Adrenal gland (tissue), 12 donors: ENCODE data around the gene POLR2J2. TPM values are rescaled to one million over a fixed set of nuclear protein-coding genes. Genes with fewer than 3 reads are reported as not detected.
"Not testable (repeated sequence)": the region's sequence is repeated elsewhere in the genome, so short reads cannot be mapped to it uniquely, and the experiment has no call there.

Source experiments
- DNase-seq, 7 donors: peaks; one replicate each; pipeline ENCODE4 v3.0.0-alpha.2; 2019 to 2020
- H3K27ac ChIP-seq, 5 donors: fragments of 200-600 bp; sonication (generic) in 4 of 5; 1 replicate in 3 of 5; 2 replicates in 2 of 5; pipeline versions ENCODE4 v1.5.1 to v1.8.0; 2016 to 2020; ENCODE audit warnings: mild to moderate bottlenecking in 1 of 5
- H3K27me3 ChIP-seq: fragments of 200-600 bp; 2 replicates; pipeline ENCODE4 v1.8.0; 2021
- H3K36me3 ChIP-seq, 2 donors: fragments of 200-600 bp; replicated peaks in 1 of 2; 1 replicate in 1 of 2; 2 replicates in 1 of 2; pipeline versions ENCODE4 v1.5.1 to v1.8.0; 2018 to 2022
- H3K4me1 ChIP-seq, 2 donors: fragments of 200-600 bp; replicated peaks in 1 of 2; 1 replicate in 1 of 2; 2 replicates in 1 of 2; pipeline versions ENCODE4 v1.5.1 to v1.8.0; 2018 to 2021
- H3K4me3 ChIP-seq, 4 donors: fragments of 200-600 bp; sonication (generic) in 3 of 4; one replicate each; pipeline ENCODE4 v1.5.1; 2016 to 2018
- H3K9me3 ChIP-seq, 3 donors: fragments of 200-600 bp; sonication (generic) in 1 of 3; replicated peaks in 1 of 3; 1 replicate in 2 of 3; 2 replicates in 1 of 3; pipeline versions ENCODE4 v1.5.1 to v1.8.0; 2016 to 2021
- WGBS, 4 donors: extraction: QIAGEN DNeasy Blood & Tissue Kit in 2 of 4; methylation state at CpG; one replicate each; pipeline versions ENCODE4 v1.1.5 to v1.1.7; 2013 to 2017; 5-methylcytosine and 5-hydroxymethylcytosine counted together
- intact Hi-C, 2 donors: fragments of 100-400 bp; cut with DNase I; formaldehyde crosslinking; loops; one replicate each; pipeline versions ENCODE4 v1.14.1 to v1.15.0; 2022 to 2023
- polyA plus RNA-seq, 3 donors: library from polyadenylated mRNA; stranded (reverse); fragments of 200-250 nt in 2 of 3; fragments of 350-450 nt in 1 of 3; fragmentation: Illumina TruSeq in 1 of 3; extraction: RNeasy Lipid Tissue Mini Kit (QIAGEN cat#74804) in 1 of 3; gene quantifications; one replicate each; pipeline ENCODE4 v1.2.3, GENCODE V29; 2013 to 2014
- total RNA-seq, 9 donors: library from RNA; depleted of rRNA in 4 of 9; stranded (reverse); fragments of >200 nt in 4 of 9; fragments of 120-200 nt in 1 of 9; fragmentation: NEBNext Ultra II Directional in 1 of 9; extraction: Animal tissue kit (Norgen Biotek cat#: 25700) in 1 of 9; gene quantifications; one replicate each; pipeline versions ENCODE4 v1.1.0 to v1.2.4, GENCODE V29; 2013 to 2023
- donor health status: healthy with polysubstance abuse.
- donor health status: Bipolar disorder and iron deficiency.
- donor health status: DM: yes; HTN: yes; CAD: no.
- donor health status: DM: no; HTN: no; CAD: no.
- donor health status: DM: no; HTN: no; CAD: no.
- donor health status: DM: yes; HTN: yes; CAD: no.

POLR2J2 gene
- total and polyA plus RNA-seq, 12 donors = 0.55 to 8.6 (median 3.9) TPM; not detected in 1

DNA sequence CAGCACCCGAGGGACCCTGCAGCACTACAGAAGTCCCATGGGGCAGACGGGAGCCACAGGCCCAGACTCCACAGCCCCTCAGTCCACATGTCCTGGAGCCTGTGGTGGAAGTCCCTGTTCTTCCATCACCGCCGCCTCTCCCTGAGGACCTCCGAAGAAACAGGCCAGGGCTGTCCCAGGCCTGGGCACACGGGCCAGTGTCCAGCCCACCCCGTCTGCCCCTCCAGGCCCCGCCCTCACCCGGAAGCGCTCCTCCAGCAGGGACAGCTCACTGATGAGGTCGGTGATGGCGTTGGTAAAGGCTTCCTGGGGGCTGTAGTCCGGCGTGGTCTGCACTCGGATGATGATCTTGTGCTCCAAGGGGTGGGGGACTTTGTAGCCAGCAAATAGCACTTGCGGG is 4.6 kb downstream of the POLR2J2 start:
- intact Hi-C loops, DNase-seq, H3K27ac ChIP-seq, H3K4me1 ChIP-seq, H3K36me3 ChIP-seq, H3K27me3 ChIP-seq, H3K4me3 ChIP-seq, H3K9me3 ChIP-seq: not testable (repeated sequence)
- no CpG with 5 or more reads among the region's 16 CpGs for WGBS, 4 donors

GRCh38 chr7:102664765-102665164 is 6.7 kb downstream of the POLR2J2 start:
- H3K9me3 ChIP-seq, H3K4me3 ChIP-seq, H3K27me3 ChIP-seq, H3K36me3 ChIP-seq, intact Hi-C loops, H3K4me1 ChIP-seq, DNase-seq, H3K27ac ChIP-seq: not testable (repeated sequence)
- 69 to 85% (median 72%) methylated on average over 4 to 8 of the region's 11 CpGs for WGBS, 4 donors

DNA sequence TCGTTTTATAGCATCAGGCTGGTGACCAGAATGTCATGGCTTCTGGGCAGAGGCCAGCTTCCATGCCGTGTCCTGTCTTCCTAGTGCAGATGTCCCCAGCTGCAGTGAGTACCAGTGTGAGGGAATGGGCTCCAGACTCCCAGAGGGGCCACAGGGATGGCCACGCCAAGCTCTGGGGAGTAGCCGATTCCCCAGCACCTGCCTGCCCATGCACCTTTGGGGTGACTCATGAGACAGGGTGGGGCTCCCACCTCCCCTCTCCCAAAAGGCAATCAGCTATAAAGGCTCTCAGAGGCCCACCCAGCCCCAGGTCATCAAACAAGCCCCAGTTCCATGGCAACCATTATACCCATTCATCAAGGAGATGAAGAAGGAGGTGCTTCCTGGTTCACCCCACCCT is 21.5 kb downstream of the POLR2J2 start, which contains the start of gene SPDYE2B:
SPDYE2B (plus strand) TSS at position 396 of the 400 bp plus-strand sequence. CDS start 2,030 bp downstream, outside the sequence.
- no CpG with 5 or more reads among the region's 4 CpGs for WGBS, 4 donors

GRCh38 chr7:102647813-102648212 is 23.6 kb downstream of the POLR2J2 start:
- H3K4me1 ChIP-seq, H3K27me3 ChIP-seq, H3K27ac ChIP-seq, H3K4me3 ChIP-seq, H3K9me3 ChIP-seq, intact Hi-C loops, H3K36me3 ChIP-seq: not testable (repeated sequence)
- peak in 2 of 7 donors; percentile 13 to 21 for DNase-seq
- WGBS, 4 donors = 94 to 100% (median 97%) methylated on average over 4 to 7 of the region's 7 CpGs

More for the DNA sequence above, 21.5 kb downstream of the POLR2J2 start, which contains the start of gene SPDYE2B:
- intact Hi-C loops, H3K4me1 ChIP-seq, DNase-seq, H3K36me3 ChIP-seq, H3K27ac ChIP-seq, H3K27me3 ChIP-seq, H3K9me3 ChIP-seq, H3K4me3 ChIP-seq: not testable (repeated sequence)

DNA sequence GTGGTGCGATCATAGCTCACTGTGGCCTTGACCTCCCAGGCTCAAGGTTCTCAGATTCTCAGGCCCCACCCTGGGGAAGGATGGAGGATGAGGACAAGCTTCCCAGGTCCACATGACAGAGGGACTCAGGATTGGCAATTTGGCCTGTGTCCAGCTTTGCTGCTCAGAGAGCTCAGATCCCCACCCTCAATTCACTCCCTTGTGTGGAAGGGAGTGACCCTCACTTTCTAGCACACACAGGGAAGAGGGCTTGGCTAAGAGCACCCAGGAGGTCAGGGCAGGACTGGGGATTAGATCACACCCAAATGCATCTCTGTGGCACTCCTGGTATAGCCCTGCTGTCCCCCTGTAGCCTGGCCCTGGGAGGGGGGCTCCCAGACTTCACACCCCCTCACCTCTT is 28.1 kb downstream of the POLR2J2 start:
- DNase-seq, H3K36me3 ChIP-seq, H3K9me3 ChIP-seq, H3K27ac ChIP-seq, H3K4me1 ChIP-seq, H3K4me3 ChIP-seq, intact Hi-C loops, H3K27me3 ChIP-seq: not testable (repeated sequence)
- WGBS, 4 donors = no CpG with 5 or more reads among the region's 1 CpG

DNA sequence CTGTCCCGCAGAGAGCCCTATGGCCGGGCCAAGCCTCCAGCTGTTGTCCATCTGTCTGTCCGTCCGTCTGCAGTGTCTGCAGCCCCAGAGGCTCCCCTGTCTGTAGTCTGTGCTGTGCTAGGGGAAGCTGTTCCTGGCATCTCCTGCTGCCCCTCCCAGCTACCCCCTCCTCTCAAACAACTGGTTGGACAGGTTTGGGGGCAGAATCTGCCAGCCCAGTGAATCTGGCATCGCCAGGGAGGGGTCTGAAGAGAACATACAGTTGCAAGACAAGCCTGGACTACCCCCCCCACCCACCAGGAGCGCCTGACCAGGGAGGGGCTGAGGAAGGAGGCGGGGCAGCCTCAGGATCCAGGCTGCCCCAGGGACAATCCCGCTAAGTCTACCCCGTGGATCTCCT is 28.8 kb downstream of the POLR2J2 start, which contains the start of gene UPK3BL1:
UPK3BL1 (minus strand) TSS at position 101 of the 400 bp plus-strand sequence; CDS start at position 51, 50 bp downstream.
- no CpG with 5 or more reads among the region's 9 CpGs for WGBS, 4 donors
- intact Hi-C loops = not testable (repeated sequence)

DNA sequence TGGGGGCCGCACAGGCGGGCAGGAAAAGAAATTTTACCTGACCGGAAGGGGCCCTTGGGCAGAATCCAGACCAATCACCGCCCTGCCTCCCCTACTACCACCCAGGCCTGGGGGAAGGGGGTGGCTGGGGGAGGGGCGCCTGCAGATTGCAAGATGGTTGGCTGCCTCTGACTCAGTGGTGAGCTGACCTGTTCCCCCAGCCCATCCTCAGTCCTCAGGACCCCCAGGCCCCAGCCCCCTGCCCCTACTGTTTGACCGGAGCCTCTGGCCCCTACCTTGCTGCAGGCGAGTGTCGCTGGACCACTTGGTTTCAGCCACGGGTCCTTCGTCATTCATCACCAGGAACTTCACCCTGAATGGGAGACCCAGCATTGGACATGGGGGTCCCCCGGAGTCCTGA is 32.6 kb downstream of the POLR2J2 start:
- H3K4me3 ChIP-seq, H3K27me3 ChIP-seq, H3K9me3 ChIP-seq, H3K4me1 ChIP-seq, H3K36me3 ChIP-seq, intact Hi-C loops, H3K27ac ChIP-seq: not testable (repeated sequence)
- WGBS, 4 donors = 60 to 93% (median 86%) methylated on average over 1 to 7 of the region's 11 CpGs
- peak in 4 of 7 donors; percentile 7 to 47 (median 14) for DNase-seq

More for the DNA sequence above, 28.8 kb downstream of the POLR2J2 start, which contains the start of gene UPK3BL1:
- not testable (repeated sequence) for DNase-seq, H3K4me3 ChIP-seq, H3K36me3 ChIP-seq, H3K9me3 ChIP-seq, H3K27ac ChIP-seq, H3K27me3 ChIP-seq, H3K4me1 ChIP-seq

DNA sequence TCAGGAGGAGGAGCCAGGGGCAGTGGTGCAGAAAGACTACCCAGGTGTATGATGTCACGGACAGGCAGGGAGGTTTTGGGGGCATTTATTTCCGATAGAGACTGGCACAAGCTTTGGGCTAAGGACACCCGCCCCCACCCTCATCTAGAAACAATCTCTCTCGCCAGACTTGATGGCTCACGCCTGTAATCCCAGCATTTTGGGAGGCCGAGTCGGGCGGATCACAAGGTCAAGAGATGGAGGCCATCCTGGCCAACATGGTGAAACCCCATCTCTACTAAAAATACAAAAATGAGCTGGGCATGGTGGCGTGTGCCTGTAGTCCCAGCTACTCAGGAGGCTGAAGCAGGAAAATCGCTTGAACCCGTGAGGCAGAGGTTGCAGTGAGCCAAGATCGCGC is 34.5 kb downstream of the POLR2J2 start:
- H3K4me3 ChIP-seq, H3K27ac ChIP-seq, intact Hi-C loops, H3K36me3 ChIP-seq, H3K9me3 ChIP-seq, H3K4me1 ChIP-seq, H3K27me3 ChIP-seq: not testable (repeated sequence)
- peak in 3 of 7 donors; percentile 5 to 46 (median 13) for DNase-seq
- 87 to 100% (median 89%) methylated on average over 2 to 9 of the region's 13 CpGs for WGBS, 4 donors

DNA sequence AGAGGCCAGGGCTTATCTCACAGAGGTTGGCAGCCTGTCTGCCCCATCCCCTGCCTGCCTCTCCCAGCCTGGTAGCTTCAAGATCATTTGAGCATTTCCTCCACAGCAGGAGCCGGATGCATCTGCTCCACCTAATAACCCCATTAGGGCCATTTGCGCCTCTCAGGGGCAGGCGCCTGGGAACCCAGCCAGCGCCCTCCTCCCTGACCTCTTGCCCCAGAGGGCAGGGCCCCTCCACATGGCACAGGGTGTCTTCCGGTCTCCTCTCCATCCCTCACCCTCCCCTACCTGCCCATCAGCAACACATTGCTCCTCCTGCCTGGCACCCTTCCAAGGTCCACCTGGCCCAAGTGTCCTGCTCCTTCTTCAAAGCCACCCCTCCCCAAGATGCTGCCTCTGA is 36.1 kb downstream of the POLR2J2 start:
- H3K27me3 ChIP-seq, DNase-seq, H3K27ac ChIP-seq, intact Hi-C loops, H3K36me3 ChIP-seq, H3K4me1 ChIP-seq, H3K9me3 ChIP-seq, H3K4me3 ChIP-seq: not testable (repeated sequence)
- WGBS, 4 donors = 84% methylated on average over 3 of the region's 5 CpGs; no CpG with 5 or more reads in 3 of the 4 donors

GRCh38 chr7:102634299-102634698 is 37.2 kb downstream of the POLR2J2 start:
- intact Hi-C loops, H3K27me3 ChIP-seq, H3K4me1 ChIP-seq, H3K27ac ChIP-seq, H3K36me3 ChIP-seq, H3K4me3 ChIP-seq, H3K9me3 ChIP-seq: not testable (repeated sequence)
- WGBS, 4 donors = 74 to 78% (median 78%) methylated on average over 2 to 5 of the region's 6 CpGs; no CpG with 5 or more reads in 1 of the 4 donors
- peak in 3 of 7 donors; percentile 2 to 11 (median 6) for DNase-seq

DNA sequence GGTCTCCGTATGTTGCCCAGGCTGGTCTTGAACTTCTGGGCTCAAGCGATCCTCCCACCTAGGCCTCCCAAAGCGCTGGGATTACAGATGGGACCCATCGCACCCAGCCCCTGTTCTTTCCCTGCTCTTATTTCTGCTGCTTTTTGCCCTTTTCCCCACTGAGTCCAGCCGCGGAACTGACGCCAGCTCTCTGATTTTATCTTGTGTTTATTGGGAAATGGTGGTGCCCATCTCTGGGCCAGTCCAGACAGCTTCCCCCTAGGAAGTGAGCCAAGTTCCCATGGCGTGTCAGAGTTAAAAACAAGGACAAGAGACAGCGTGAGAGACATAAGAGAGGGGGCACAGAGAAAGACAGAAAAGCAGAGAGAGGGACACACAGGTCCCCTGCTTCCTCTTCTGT is 40.8 kb downstream of the POLR2J2 start:
- H3K9me3 ChIP-seq, H3K4me1 ChIP-seq, H3K4me3 ChIP-seq, H3K27me3 ChIP-seq, intact Hi-C loops, H3K27ac ChIP-seq, H3K36me3 ChIP-seq: not testable (repeated sequence)
- WGBS, 4 donors = 73 to 84% (median 78%) methylated on average over 4 to 8 of the region's 9 CpGs; no CpG with 5 or more reads in 1 of the 4 donors
- peak in 5 of 7 donors; percentile 11 to 63 (median 34) for DNase-seq
